ENCODE results near the gene PREP. TPM values are rescaled to one million over a fixed set of nuclear protein-coding genes. Genes with fewer than 3 reads are reported as not detected.

Gene PREP
- total RNA-seq, 1 donor: 17.7 TPM

GRCh38 chr6:105292689-105293339 lies 110.1 kb downstream of the PREP start:
- H4K20me1 ChIP-seq (ENCODE audit: insufficient read depth, low read length): no peaks in the 10 kb centered on the region
- no peak for DNase-seq (ENCODE audit: insufficient read length, low spot score, missing footprints)
- H3K27ac ChIP-seq (ENCODE audit: low read depth, low read length): no peak overlapping the region
- H3K4me2 ChIP-seq (ENCODE audit: insufficient read depth, low read length): no peak overlapping the region
- H3K79me2 ChIP-seq (ENCODE audit: insufficient read depth, low read length): no peaks in the 10 kb centered on the region
- no peaks in the 10 kb centered on the region for H3K9me3 ChIP-seq (ENCODE audit: low read depth, low read length)
- TF ChIP-seq CTCF (IDR thresholded peaks at IDR 0.05; ENCODE audit: extremely low read depth, low read depth, low read length): no peak
- no peaks in the 10 kb centered on the region for H3K27me3 ChIP-seq (ENCODE audit: insufficient read depth, low read length)
- H2AFZ ChIP-seq (ENCODE audit: low read length): no peak overlapping the region
- peaks cover 4% of the 10 kb centered on the region for H3K36me3 ChIP-seq (ENCODE audit: insufficient read depth, low read length)
- H3K4me1 ChIP-seq (ENCODE audit: insufficient read depth, low read length): no peaks in the 10 kb centered on the region
- no peak overlapping the region for H3K4me3 ChIP-seq (ENCODE audit: insufficient read depth, low read length)

DNA sequence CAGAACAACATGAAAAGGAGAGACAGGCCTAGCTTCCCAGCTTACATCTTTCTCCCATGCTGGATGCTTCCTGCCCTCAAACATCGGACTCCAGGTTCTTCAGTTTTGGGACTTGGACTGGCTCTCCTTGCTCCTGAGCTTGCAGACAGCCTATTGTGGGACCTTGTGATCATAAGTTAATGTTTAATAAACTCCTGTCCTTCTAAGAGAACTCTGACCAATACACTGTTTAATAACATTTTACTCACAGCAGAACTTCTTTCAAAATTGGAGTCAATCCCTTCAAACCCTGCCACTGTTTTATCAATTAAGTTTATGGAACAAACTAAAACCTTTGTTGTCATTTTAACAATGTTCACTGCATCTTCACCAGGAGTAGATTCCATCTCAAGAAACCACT lies 111.4 kb downstream of the PREP start:
- Histone ChIP-seq H3K27ac (ENCODE audit: low read depth, low read length) (no peak overlapping the region), H3K4me1 (ENCODE audit: insufficient read depth, low read length) (no peaks in the 10 kb centered on the region), H3K4me2 (ENCODE audit: insufficient read depth, low read length) (no peak overlapping the region), H2AFZ (ENCODE audit: low read length) (no peak overlapping the region), H3K4me3 (ENCODE audit: insufficient read depth, low read length) (no peak overlapping the region), H4K20me1 (ENCODE audit: insufficient read depth, low read length) (no peaks in the 10 kb centered on the region), H3K36me3 (ENCODE audit: insufficient read depth, low read length) (peaks cover 7% of the 10 kb centered on the region), H3K27me3 (ENCODE audit: insufficient read depth, low read length) (no peaks in the 10 kb centered on the region), H3K79me2 (ENCODE audit: insufficient read depth, low read length) (no peaks in the 10 kb centered on the region), H3K9me3 (ENCODE audit: low read depth, low read length) (no peaks in the 10 kb centered on the region)
- DNase-seq (ENCODE audit: insufficient read length, low spot score, missing footprints): no peak
- no peak for TF ChIP-seq CTCF (IDR thresholded peaks at IDR 0.05; ENCODE audit: extremely low read depth, low read depth, low read length)

- no peak for DNase-seq (ENCODE audit: insufficient read length, low spot score, missing footprints)
- Histone ChIP-seq H4K20me1 (ENCODE audit: insufficient read depth, low read length) (no peaks in the 10 kb centered on the region), H3K9me3 (ENCODE audit: low read depth, low read length) (no peaks in the 10 kb centered on the region), H3K79me2 (ENCODE audit: insufficient read depth, low read length) (no peaks in the 10 kb centered on the region), H2AFZ (ENCODE audit: low read length) (no peak overlapping the region), H3K4me1 (ENCODE audit: insufficient read depth, low read length) (no peaks in the 10 kb centered on the region), H3K27me3 (ENCODE audit: insufficient read depth, low read length) (no peaks in the 10 kb centered on the region), H3K27ac (ENCODE audit: low read depth, low read length) (no peak overlapping the region), H3K4me3 (ENCODE audit: insufficient read depth, low read length) (no peak overlapping the region), H3K36me3 (ENCODE audit: insufficient read depth, low read length) (peaks cover 4% of the 10 kb centered on the region), H3K4me2 (ENCODE audit: insufficient read depth, low read length) (no peak overlapping the region)
- no peak for TF ChIP-seq CTCF (IDR thresholded peaks at IDR 0.05; ENCODE audit: extremely low read depth, low read depth, low read length)
Observed at GRCh38 chr6:105282631-105283585, 120.0 kb downstream of the PREP start.

DNA sequence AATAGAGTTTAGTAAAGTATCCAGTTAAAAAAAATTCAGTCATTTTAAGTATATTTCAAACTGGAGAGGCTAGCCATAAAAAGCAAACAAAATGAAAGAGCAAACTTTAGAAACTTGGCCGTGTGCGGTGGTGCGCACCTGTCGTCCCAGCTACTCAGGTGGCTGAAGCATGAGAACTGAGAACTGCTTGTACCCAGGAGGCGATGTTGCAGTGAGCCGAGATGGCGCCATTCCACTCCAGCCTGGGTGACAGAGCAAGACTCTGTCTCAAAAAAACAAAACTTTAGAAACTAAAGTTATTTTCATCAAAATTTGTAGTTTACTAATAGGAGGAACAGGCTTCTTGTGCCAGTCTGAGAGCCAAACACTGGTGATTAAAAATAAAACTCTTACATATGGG lies 122.8 kb downstream of the PREP start:
- H3K36me3 ChIP-seq (ENCODE audit: insufficient read depth, low read length): peaks cover 6% of the 10 kb centered on the region
- H3K4me2 ChIP-seq (ENCODE audit: insufficient read depth, low read length): no peak overlapping the region
- H4K20me1 ChIP-seq (ENCODE audit: insufficient read depth, low read length): no peaks in the 10 kb centered on the region
- no peaks in the 10 kb centered on the region for H3K4me1 ChIP-seq (ENCODE audit: insufficient read depth, low read length)
- H3K9me3 ChIP-seq (ENCODE audit: low read depth, low read length): no peaks in the 10 kb centered on the region
- DNase-seq (ENCODE audit: insufficient read length, low spot score, missing footprints): no peak
- no peak overlapping the region for H2AFZ ChIP-seq (ENCODE audit: low read length)
- no peaks in the 10 kb centered on the region for H3K27me3 ChIP-seq (ENCODE audit: insufficient read depth, low read length)
- H3K4me3 ChIP-seq (ENCODE audit: insufficient read depth, low read length): no peak overlapping the region
- no peak for TF ChIP-seq CTCF (IDR thresholded peaks at IDR 0.05; ENCODE audit: extremely low read depth, low read depth, low read length)
- H3K27ac ChIP-seq (ENCODE audit: low read depth, low read length): no peak overlapping the region
- H3K79me2 ChIP-seq (ENCODE audit: insufficient read depth, low read length): no peaks in the 10 kb centered on the region
